B cell (primary cell): ENCODE results near the gene RABEP1. TPM values are rescaled to one million over a fixed set of nuclear protein-coding genes. Genes with fewer than 3 reads are reported as not detected.

ENCODE experiments used
- polyA plus RNA-seq: library from polyadenylated mRNA; depleted of rRNA; stranded (reverse); fragments of >200 nt; gene quantifications from 2 replicates; pipeline ENCODE4 v1.2.3, GENCODE V29; 2012
- total RNA-seq, 2 donors: library from RNA; stranded (reverse); fragments of 120-200 nt in 1 of 2; gene quantifications; 1 replicate in 1 of 2; 2 replicates in 1 of 2; pipeline versions ENCODE4 v1.2.3 to v1.2.4, GENCODE V29; 2013 to 2022

Gene RABEP1
- total and polyA plus RNA-seq, 2 donors (not counting 1 experiment from before 2014, with no cell fraction given), result 24.2 to 86.1 TPM

Other genes with a start within 250 kb of the RABEP1 start
- gene SLC52A1, start 246.9 kb upstream of the RABEP1 start, total RNA-seq, result not detected in 2 replicates
- gene SLC52A1, start 246.9 kb upstream of the RABEP1 start, polyA plus RNA-seq, result not detected in 2 replicates
- 15.8 and 16.2 TPM in 2 replicates for gene ZFP3, start 203.8 kb upstream of the RABEP1 start, total RNA-seq
- 3.2 and 5.1 TPM in 2 replicates for gene ZFP3, start 203.8 kb upstream of the RABEP1 start, polyA plus RNA-seq
- gene ZNF232, start 170.4 kb upstream of the RABEP1 start, total RNA-seq, result 17.4 and 19.3 TPM in 2 replicates
- 9.9 and 10.2 TPM in 2 replicates for gene ZNF232, start 170.4 kb upstream of the RABEP1 start, polyA plus RNA-seq
- gene USP6, start 166.3 kb upstream of the RABEP1 start, total RNA-seq, result 0.47 and 0.61 TPM in 2 replicates
- gene USP6, start 166.3 kb upstream of the RABEP1 start, polyA plus RNA-seq, result 0.14 and 0.36 TPM in 2 replicates
- gene ZNF594, start 90.4 kb upstream of the RABEP1 start, total RNA-seq, result 36.2 and 38.9 TPM in 2 replicates
- 4.9 and 5.9 TPM in 2 replicates for gene ZNF594, start 90.4 kb upstream of the RABEP1 start, polyA plus RNA-seq
- gene SCIMP, start 47.4 kb upstream of the RABEP1 start, total RNA-seq, result 87.3 and 87.4 TPM in 2 replicates
- gene SCIMP, start 47.4 kb upstream of the RABEP1 start, polyA plus RNA-seq, result 61.7 and 98.5 TPM in 2 replicates
- 221 and 238 TPM in 2 replicates for gene NUP88, start 137.4 kb downstream of the RABEP1 start, total RNA-seq
- 210 and 214 TPM in 2 replicates for gene NUP88, start 137.4 kb downstream of the RABEP1 start, polyA plus RNA-seq
- 125 and 127 TPM in 2 replicates for gene RPAIN, start 137.9 kb downstream of the RABEP1 start, total RNA-seq
- gene RPAIN, start 137.9 kb downstream of the RABEP1 start, polyA plus RNA-seq, result 73.9 and 99.4 TPM in 2 replicates
- gene C1QBP, start 156.9 kb downstream of the RABEP1 start, total RNA-seq, result 60.1 and 62.2 TPM in 2 replicates
- gene C1QBP, start 156.9 kb downstream of the RABEP1 start, polyA plus RNA-seq, result 41.0 and 60.3 TPM in 2 replicates
- gene DHX33, start 186.7 kb downstream of the RABEP1 start, total RNA-seq, result 10.8 and 12.8 TPM in 2 replicates
- 6.4 and 7.2 TPM in 2 replicates for gene DHX33, start 186.7 kb downstream of the RABEP1 start, polyA plus RNA-seq
- 70.0 and 74.2 TPM in 2 replicates for gene DERL2, start 203.9 kb downstream of the RABEP1 start, total RNA-seq
- 34.8 and 53.2 TPM in 2 replicates for gene DERL2, start 203.9 kb downstream of the RABEP1 start, polyA plus RNA-seq
- 33.2 and 41.1 TPM in 2 replicates for gene MIS12, start 204.3 kb downstream of the RABEP1 start, total RNA-seq
- 20.9 and 29.0 TPM in 2 replicates for gene MIS12, start 204.3 kb downstream of the RABEP1 start, polyA plus RNA-seq